GM06990 (cell line): Measurements from ENCODE around the gene LYPLA2.

Source experiments
- DNase-seq: peaks from one replicate; pipeline ENCODE4 v3.0.0-alpha.2; 2011; ENCODE audit not compliant: insufficient read length; ENCODE audit errors: extremely low read depth
- H3K27me3 ChIP-seq: replicated peaks from 2 replicates; pipeline ENCODE4 v1.6.0; 2011; ENCODE audit warnings: low read length; ENCODE audit not compliant: control insufficient read depth, insufficient read depth
- H3K36me3 ChIP-seq: 2 replicates; pipeline ENCODE4 v1.5.1; 2011; ENCODE audit warnings: low read length; ENCODE audit not compliant: control insufficient read depth, insufficient read depth
- H3K4me3 ChIP-seq: replicated peaks from 2 replicates; pipeline ENCODE4 v1.5.1; 2011; ENCODE audit warnings: low read depth, mild to moderate bottlenecking, control low read depth, low read length
- CTCF ChIP-seq: IDR thresholded peaks from 2 replicates; pipeline ENCODE4 v1.5.1; 2011; ENCODE audit warnings: low read length, control low read depth, mild to moderate bottlenecking, inconsistent platforms; ENCODE audit not compliant: insufficient read depth, poor library complexity, severe bottlenecking

The LYPLA2 gene

GRCh38 chr1:23790696-23791515, at the start of gene LYPLA2:
TSS of gene LYPLA2 (plus strand) at chr1:23791145. CDS start at chr1:23792683, 1,538 bp downstream.
- TF ChIP-seq CTCF: no peak
- Histone ChIP-seq H3K36me3 (peaks cover 14% of the 10 kb centered on the region), H3K27me3 (no peaks in the 10 kb centered on the region), H3K4me3 (peak within 1 kb of the TSS; percentile 99)
- DNase-seq: peak; percentile 87

- Histone ChIP-seq H3K36me3 (no peaks in the 10 kb centered on the region; the same call in 1 of the 2 replicates), H3K27me3 (no peaks in the 10 kb centered on the region), H3K4me3 (no peak overlapping the region)
- TF ChIP-seq CTCF: no peak
- no peak for DNase-seq
Observed at GRCh38 chr1:23741609-23742008, 49.3 kb upstream of the LYPLA2 start.

- no peaks in the 10 kb centered on the region; the same call in none of the 2 replicates for H3K36me3 ChIP-seq
- no peak for DNase-seq
- no peaks in the 10 kb centered on the region for H3K27me3 ChIP-seq
- no peak for TF ChIP-seq CTCF
- peak overlapping the region; percentile 95 for H3K4me3 ChIP-seq
Observed at GRCh38 chr1:23742670-23743286, 48.2 kb upstream of the LYPLA2 start.

- no peak for TF ChIP-seq CTCF
- H3K36me3 ChIP-seq: no peaks in the 10 kb centered on the region; the same call in none of the 2 replicates
- peak within 1 kb of the TSS; percentile 95 for H3K4me3 ChIP-seq
- DNase-seq: peak; percentile 85
- no peaks in the 10 kb centered on the region for H3K27me3 ChIP-seq
Observed at GRCh38 chr1:23743287-23744152, 47.4 kb upstream of the LYPLA2 start, which contains the start of gene ELOA. TSS of gene ELOA (plus strand) at chr1:23743471. CDS start at chr1:23743504, 33 bp downstream.

- Histone ChIP-seq H3K36me3 (no peaks in the 10 kb centered on the region; the same call in none of the 2 replicates), H3K4me3 (peak overlapping the region; percentile 95), H3K27me3 (no peaks in the 10 kb centered on the region)
- peak; percentile 47 for TF ChIP-seq CTCF
- no peak for DNase-seq
Observed at GRCh38 chr1:23745515-23745914, 45.4 kb upstream of the LYPLA2 start.
